GM19023 (cell line): ENCODE measurements around the gene KNTC1.
"Not testable (repeated sequence)": the region's sequence is repeated elsewhere in the genome, so short reads cannot be mapped to it uniquely, and the experiment has no call there.

ENCODE experiments used
- ATAC-seq: cut with Tn5 transposase; IDR thresholded peaks from one replicate; pipeline ENCODE4 v1.9.1; 2021; ENCODE audit warnings: mild to moderate bottlenecking, moderate library complexity; ENCODE audit not compliant: unreplicated experiment

KNTC1 gene, protein sequence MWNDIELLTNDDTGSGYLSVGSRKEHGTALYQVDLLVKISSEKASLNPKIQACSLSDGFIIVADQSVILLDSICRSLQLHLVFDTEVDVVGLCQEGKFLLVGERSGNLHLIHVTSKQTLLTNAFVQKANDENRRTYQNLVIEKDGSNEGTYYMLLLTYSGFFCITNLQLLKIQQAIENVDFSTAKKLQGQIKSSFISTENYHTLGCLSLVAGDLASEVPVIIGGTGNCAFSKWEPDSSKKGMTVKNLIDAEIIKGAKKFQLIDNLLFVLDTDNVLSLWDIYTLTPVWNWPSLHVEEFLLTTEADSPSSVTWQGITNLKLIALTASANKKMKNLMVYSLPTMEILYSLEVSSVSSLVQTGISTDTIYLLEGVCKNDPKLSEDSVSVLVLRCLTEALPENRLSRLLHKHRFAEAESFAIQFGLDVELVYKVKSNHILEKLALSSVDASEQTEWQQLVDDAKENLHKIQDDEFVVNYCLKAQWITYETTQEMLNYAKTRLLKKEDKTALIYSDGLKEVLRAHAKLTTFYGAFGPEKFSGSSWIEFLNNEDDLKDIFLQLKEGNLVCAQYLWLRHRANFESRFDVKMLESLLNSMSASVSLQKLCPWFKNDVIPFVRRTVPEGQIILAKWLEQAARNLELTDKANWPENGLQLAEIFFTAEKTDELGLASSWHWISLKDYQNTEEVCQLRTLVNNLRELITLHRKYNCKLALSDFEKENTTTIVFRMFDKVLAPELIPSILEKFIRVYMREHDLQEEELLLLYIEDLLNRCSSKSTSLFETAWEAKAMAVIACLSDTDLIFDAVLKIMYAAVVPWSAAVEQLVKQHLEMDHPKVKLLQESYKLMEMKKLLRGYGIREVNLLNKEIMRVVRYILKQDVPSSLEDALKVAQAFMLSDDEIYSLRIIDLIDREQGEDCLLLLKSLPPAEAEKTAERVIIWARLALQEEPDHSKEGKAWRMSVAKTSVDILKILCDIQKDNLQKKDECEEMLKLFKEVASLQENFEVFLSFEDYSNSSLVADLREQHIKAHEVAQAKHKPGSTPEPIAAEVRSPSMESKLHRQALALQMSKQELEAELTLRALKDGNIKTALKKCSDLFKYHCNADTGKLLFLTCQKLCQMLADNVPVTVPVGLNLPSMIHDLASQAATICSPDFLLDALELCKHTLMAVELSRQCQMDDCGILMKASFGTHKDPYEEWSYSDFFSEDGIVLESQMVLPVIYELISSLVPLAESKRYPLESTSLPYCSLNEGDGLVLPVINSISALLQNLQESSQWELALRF (N-terminal part only)

GRCh38 chr12:122526683-122527477 lies at the start of gene KNTC1, which contains the start of gene RSRC2:
TSS of gene KNTC1 (plus strand) at chr12:122527249. CDS start at chr12:122530064, 2,815 bp downstream.
TSS of gene RSRC2 (minus strand) at chr12:122526936. CDS start at chr12:122526853, 83 bp downstream.
- ATAC-seq = peak; percentile 93

DNA sequence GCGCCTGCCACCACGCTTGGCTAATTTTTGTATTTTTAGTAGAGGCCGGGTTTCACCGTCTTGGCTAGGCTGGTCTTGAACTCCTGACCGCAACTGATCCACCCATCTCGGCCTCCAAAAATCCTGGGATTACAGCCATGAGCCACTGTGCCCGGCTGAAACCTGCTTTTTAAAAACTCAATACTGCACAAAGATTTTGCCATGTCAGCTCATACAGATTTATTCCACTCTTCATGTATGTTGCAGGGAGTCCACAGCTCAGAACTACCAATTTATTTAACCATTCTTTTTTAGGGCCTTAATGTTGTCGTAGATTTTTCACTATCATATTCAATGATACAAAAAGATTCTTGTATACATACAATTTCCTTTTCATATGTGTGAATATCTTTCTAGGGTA lies 46.3 kb upstream of the KNTC1 start:
- ATAC-seq = no peak

DNA sequence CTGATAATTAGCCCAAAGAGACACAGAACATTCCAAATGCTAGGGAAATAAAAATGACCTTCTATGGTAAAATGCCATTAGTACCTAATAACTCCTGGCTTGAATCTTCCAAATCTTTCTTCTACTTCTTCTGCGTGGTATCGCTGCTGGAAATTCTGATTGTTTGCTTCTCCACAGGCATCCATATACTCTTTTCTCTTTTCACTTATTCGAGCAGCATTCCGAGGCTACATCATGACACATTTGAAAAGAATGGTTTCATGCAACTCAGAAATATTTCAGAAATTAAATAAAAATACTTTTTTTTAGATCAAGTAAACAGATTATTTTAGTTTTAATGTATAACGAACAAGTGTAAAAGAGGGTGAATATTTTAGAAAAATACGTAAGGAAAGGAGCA lies 45.2 kb upstream of the KNTC1 start:
- no peak for ATAC-seq

DNA sequence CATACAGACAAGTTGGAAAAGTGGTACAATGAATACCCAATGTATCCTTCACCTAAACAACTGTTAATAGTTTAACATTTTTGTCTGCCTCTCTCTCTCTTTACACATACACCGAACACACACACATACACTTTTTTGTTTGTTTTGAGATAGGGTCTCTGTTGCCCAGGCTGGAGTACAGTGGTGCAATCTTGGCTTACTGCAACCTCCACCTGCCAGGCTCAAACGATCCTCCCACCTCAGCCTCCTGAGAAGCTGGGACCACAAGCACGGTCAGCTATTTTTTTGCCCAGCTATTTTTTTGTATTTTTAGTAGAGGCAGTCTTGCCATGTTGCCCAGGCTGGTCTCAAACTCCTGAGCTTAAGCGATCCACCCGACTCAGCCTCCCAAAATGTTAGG lies 43.1 kb upstream of the KNTC1 start:
- ATAC-seq = no peak

DNA sequence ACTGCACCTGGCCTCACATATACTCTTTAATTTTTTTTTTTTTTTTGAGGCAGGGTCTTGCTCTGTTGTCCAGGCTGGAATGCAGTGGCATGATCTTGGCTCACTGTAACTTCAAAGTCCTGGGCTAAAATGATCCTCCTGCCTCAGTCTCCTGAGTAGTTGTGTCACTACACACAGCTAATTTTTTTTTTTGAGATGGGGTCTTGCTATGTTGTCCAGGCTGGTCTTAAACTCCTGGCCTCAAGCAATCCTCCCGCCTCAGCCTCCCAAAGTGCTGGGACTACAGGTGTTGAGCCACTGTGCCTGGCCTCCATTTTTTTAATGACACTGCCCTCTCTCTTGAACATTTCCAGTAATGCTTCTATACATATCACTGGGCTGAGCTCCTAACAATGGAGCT lies 42.7 kb upstream of the KNTC1 start:
- ATAC-seq = not testable (repeated sequence)

GRCh38 chr12:122486360-122486759 lies 40.7 kb upstream of the KNTC1 start:
- ATAC-seq = not testable (repeated sequence)

GRCh38 chr12:122486805-122487426 lies 40.1 kb upstream of the KNTC1 start:
- ATAC-seq = no peak

DNA sequence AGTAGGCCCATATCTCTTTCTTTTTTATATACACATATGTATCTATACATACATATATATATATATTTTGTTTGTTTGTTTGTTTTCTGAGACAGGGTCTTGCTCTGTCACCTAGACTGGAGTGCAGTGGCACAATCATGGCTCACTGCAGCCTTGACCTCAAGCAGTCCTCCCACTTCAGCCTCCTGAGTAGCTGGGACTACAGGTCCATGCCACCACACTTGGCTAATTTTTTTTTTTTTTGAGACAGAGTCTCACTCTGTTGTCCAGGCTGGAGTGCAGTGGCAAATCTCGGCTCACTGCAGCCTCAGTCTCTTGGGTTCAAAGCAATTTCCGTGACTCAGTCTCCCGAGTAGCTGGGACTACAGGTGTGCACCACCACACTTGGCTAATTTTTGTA lies 39.2 kb upstream of the KNTC1 start:
- not testable (repeated sequence) for ATAC-seq

GRCh38 chr12:122489038-122489437 lies 38.0 kb upstream of the KNTC1 start:
- ATAC-seq = no peak

- no peak for ATAC-seq
Observed at GRCh38 chr12:122491991-122492390, 35.1 kb upstream of the KNTC1 start.

DNA sequence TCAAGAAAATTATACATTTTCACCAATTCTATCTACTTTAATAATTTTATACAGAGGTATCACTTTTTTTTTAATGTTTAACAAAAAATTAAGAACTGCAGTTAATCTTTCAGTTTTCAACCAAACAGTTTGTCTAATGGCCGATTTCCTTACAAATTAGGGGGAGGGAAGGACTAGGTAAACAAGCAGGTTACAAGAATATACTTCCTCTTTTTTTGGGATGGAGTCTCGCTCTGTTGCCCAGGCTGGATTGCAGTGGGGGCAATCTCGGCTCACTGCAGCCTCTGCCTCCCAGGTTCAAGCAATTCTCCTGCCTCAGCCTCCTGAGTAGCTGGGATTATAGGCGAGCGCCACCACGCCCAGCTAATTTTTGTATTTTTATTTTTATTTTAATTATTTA lies 33.8 kb upstream of the KNTC1 start:
- not testable (repeated sequence) for ATAC-seq

GRCh38 chr12:122495258-122495657 lies 31.8 kb upstream of the KNTC1 start:
- ATAC-seq = no peak

DNA sequence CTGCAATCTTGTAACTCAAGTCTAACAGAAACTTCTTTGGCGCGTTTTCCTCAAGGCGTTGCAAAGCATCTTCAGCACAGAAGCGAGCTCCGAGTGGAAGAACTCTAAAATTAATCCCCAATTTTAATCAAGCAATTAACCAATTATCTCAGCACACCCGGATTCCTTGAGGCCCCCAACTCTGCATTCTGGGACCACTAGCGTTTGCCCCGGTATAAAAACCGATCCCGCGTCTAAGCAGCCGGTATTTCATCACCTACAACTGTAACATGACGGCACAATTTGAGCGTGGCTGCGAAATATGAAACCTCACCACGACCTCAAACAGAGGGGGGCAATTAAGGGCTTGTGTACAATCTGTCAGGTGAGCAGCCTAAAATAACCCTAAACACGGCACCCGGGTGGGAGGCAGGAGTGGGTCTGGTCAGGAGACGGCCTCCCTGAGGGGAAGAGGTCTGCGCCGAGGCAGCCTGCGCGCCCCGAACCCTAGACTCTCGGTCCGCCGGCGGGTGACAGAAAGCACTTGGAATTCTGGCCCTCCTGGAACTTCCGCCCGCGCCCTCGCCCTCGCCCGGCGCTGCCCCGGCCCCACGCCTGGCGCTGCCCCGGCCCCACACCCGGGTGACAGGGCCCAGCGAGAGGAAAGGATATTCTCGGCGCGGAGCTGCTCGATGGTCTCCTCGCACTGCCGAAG lies 26.9 kb upstream of the KNTC1 start:
- ATAC-seq = peak; percentile 21

GRCh38 chr12:122500685-122501488 lies 26.2 kb upstream of the KNTC1 start, which contains the start of gene ZCCHC8:
TSS of gene ZCCHC8 (minus strand) at chr12:122500932. CDS start at chr12:122500840, 92 bp downstream.
- peak; percentile 92 for ATAC-seq

GRCh38 chr12:122501489-122501989 lies 25.5 kb upstream of the KNTC1 start:
- ATAC-seq = no peak

DNA sequence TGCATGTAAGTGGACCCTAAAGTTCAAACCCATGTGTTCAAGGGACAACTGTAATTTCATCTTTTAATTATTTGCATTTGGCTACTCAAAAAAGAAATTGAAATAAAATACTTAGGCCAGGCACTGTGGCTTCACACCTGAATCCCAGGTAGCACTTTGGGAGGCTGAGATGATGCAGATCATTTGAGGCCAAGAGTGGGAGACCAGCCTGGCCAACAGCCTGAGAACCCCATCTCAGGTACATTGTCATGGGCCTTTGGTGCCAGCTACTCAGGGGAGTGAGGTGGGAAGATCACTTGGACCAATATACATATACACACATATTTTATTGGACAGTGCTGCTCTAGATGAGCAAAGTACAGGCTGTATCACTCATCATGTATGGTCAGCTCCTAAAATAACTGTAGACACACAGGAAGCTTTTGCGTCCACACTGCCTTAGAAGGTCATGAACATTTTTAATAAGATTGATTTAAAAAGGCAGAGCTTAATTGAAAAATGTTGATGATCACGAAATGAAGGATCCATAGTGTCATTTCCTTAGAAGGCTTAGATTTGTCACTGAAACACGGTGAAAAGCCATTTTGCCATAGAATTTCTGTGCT lies 23.8 kb upstream of the KNTC1 start:
- ATAC-seq = no peak

GRCh38 chr12:122503783-122504590 lies 23.1 kb upstream of the KNTC1 start:
- ATAC-seq = no peak
